Globus pallidus (tissue), 1 donor: ENCODE data around the gene HOXB6.

ENCODE experiments used
- DNase-seq: peaks from one replicate; pipeline ENCODE4 v3.0.0-alpha.2; 2015; ENCODE audit warnings: low spot score

HOXB6 gene

DNA sequence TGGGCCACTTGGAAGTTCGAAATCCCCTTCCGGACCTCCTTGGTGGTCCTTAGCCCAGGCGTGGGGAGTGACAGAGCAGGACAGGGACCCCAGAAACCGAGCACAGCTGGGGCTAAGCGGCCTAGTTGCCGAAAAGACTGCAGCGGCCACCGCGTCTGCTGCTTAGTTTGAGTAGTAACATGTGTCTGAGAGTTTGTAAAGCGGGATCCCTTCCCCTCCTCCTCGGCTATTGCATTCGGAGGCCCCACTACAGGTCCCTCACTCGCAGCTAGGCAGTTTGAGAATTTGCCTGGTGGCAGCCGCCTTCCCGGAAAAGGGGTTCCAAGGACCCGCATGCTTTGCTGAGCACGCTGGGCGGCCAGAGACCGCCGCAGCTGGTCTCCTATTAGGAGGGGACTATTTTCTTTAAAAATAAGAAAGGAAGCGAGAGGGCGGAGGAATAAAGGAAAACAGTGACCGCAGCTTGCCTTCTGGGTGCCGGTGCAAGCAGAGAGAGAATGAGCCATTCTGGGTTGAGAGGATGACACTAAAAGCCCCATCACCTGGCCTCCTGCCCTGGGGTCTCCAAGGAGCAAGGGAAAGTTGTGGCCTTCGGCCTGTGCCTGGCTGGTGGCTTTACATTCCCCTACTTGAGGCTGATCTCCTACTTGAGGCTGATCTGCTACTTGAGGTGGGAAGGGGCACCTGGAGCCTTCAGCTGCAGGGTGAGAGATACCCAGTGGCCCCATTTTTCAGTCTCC lies 10.1 kb downstream of the HOXB6 start:
- DNase-seq, result no peak

GRCh38 chr17:48593840-48594537 lies 10.8 kb downstream of the HOXB6 start:
- no peak for DNase-seq

GRCh38 chr17:48593126-48593829 lies 11.5 kb downstream of the HOXB6 start, which contains the start of gene HOXB5:
HOXB5 (minus strand) TSS chr17:48593779; CDS start chr17:48593682, 97 bp downstream.
- DNase-seq, result no peak

DNA sequence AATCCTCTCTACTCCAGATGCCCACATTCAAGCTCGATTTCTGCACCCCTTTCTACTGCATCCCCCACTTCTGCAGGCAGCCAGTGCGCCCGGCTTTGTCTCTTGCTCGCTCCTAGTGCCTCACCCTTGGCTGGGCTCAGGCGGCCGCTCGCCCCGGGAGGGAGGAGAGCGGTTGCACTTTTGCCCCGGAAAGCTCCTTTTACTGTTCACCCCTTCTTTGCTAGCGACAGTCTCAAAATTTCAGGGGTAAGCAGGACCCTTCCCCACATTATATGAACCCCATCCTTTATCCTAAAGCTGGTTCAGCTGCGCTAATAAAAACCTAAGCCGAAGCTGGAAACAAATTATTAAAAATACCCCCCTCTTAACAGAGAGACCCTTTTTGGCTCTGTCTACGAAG lies 12.2 kb downstream of the HOXB6 start:
- no peak for DNase-seq

DNA sequence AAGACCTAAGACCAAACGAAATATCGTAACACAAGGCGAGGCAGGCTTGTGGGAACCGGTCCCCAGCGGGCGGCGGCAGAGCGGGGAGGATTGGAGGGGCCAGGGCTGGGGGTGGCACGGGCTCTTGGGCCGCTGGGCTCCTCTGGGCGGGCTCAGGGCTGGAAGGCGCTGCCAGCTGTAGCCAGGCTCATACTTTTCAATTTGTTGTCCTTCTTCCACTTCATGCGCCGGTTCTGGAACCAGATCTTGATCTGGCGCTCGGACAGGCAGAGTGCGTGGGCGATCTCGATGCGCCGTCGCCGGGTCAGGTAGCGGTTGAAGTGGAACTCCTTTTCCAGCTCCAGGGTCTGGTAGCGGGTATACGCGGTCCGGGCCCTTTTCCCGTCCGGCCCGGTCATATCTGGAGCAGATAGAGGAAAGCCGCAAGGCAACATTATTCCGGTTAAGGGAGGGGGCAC lies 12.7 kb downstream of the HOXB6 start:
- no peak for DNase-seq

- no peak for DNase-seq
Measured at GRCh38 chr17:48591255-48592056, 13.3 kb downstream of the HOXB6 start.

GRCh38 chr17:48590607-48591161 lies 14.1 kb downstream of the HOXB6 start:
- no peak for DNase-seq

DNA sequence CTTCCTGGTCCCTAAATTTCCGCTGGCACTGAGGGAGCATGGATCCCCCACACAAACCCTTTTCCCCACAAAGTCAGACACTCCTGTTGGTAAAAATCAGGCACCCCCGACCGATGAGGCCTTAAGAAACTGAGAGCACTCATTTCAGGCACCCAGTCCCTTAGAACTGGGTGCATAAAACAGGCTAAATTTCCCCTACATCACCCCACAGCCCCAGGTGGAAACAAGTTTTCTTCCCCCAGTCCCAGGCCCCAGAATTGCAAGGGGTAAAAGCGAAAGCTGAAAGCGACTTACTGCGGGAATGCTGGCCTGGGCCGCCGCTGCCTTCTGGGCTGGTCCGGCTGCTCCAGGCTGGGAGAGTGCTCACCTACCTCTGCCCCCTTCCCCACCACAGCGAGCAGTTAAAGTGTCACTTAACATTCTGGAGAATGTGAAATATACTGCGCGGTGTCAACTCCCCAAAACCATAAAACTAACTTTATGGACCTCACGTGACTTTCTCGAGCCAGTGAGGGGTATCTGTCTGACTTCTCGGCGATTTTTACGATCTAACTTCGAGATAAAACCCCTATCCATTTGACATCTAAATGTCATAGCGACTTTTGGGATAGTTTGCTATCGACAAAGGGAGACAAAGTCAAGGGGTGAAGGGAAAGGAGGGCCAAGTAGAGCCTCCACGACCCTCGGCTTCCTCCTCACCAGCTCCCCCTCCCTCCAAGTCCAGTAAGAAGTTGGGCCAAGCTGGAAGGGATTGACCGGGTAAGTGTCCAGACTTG lies 14.8 kb downstream of the HOXB6 start, which contains the start of gene HOXB3:
TSS of gene HOXB3 (minus strand) at position 411 of the 776 bp plus-strand sequence. CDS start 37,767 bp downstream, outside the sequence.
- DNase-seq, result no peak

GRCh38 chr17:48589060-48589830 lies 15.5 kb downstream of the HOXB6 start:
- no peak for DNase-seq

DNA sequence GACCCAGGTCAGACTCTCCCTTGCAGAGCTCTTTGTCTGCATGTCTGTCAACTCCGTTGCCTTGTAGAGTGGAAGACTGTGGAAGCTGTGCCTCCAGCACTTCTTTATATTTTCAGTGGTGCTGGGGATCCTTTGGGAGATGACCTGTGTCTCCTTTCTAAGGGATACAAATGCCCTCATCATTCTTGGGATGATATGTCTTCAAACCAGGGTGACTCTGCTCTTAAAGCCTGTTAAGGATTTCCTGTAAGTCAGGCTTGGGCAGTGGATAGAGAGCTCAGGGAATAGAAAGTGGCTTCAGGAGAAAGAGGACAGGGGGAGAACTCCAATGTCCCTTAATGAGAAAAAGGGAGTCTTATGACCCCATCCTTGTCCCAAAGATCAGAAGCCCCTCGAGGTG lies 16.3 kb downstream of the HOXB6 start:
- DNase-seq, result no peak

DNA sequence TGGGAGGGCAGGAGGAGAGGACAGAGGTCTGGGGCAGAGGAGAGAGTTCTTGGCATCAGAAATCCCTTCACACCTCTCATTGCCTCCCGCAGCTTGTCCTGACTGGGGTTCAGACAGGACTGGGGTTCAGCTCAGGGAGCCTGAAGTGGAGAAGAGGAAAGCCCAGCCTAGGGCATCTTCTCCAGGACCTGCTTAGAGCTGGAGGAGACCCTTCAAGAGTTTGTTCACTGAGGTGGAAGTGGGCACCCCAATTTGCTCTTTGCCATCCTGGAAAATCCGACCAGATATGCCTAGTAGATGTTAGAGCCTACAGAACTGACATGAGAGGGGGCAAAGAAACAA lies 16.7 kb downstream of the HOXB6 start:
- DNase-seq, result no peak

DNA sequence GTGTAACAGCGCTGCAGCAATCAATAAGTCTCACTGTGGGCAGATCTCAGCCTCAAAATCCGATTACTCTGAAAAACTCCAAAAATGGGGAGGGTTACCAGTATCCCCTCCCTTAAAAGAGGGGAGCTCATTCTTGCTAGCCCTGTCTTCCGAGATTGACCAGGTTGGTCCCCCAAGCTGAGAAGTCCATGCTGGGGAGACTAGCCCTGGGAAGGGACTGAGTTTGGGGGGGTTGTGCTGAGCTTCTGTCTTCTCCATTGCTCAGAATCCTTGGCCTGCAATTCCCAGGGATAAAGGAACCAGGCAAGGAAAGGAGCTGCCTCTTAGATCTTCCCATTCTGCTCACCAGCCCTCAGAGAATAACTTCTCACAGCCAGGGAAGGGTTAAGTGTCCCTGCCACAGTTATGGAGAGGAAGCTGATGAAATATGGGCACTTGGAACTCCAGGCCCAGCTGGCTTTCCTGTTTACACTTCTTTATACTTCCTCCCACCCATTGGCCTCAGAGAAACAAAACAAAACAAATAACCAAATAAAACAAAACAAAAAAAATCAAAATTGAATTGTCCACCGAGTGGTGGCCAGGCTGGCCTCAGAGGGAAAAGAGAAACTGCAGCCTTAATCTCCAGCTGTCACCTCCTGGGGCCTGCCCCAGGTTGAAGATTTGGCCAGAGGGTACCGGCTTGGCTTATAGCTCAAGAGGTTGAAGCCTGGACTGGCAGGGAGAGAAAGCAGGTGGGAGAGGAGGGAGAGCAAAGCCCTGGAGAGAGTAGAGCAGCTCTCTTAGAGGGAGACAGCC lies 17.3 kb downstream of the HOXB6 start:
- no peak for DNase-seq

DNA sequence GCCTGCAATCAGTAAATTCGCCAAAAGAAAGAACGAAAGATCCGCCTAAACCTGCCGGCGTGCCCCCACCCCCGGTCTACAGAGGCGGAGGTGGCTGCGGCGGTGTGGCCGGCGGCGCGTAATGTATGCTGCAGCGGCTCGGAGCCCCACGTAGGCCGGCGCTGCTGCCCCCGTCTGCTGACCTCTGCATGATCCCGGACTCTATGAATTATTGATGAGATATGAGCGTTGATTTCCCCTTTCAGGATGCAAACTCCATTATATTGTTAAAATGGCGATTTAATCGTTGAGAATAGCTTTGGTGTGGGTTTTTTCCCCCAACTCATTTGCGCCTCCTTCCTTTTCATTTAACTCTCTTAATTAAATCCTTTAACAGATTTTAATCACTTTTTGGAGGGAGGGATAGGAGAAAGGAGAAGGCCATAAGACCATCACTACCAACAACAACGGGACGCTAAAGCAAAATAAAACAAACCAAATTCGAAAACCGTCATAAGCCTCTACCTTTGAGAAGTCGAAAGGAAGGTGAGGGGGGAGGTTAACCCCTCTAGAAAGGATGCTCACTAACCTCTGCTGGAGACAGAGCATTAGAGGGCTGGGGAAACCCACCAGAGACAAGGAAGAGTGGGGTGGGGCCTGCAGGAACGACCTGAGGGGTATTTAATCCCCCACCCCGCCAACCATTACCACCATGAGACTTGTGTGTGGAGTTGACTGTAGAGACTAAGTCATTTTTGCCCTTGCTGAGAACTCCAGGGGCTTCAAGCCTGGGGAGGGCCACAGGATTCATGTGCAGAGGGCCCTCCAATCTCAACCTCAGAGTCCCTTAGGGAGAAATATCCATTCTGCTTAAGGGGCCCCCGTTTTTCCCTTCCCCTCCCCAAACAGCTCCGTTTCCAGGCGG lies 18.2 kb downstream of the HOXB6 start:
- DNase-seq, result no peak

GRCh38 chr17:48584223-48584741 lies 20.5 kb downstream of the HOXB6 start:
- DNase-seq, result no peak

DNA sequence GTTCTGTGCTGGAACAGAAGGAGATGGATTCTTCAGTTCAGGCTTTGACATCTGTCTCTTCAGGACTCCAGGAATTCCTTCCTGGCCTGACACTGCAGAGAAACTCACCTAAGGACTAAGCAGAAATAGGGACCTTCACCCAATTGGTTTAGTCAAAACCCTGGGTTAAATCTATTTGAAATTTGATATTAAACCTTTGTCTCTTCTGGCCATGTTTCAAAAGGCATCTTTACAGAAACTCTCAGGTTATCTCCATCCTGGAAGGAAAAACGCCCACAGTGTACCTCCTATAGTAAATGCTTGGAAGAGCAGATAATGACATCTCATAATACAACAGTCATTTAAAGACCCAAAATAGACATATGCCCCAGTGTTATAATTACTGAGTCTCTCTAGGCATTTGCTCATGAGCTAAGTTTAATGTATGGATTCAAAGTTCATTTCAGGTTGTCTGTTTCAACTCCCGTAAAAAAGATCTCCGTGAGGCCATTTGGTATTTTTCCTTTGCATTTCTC lies 21.0 kb downstream of the HOXB6 start:
- no peak for DNase-seq

DNA sequence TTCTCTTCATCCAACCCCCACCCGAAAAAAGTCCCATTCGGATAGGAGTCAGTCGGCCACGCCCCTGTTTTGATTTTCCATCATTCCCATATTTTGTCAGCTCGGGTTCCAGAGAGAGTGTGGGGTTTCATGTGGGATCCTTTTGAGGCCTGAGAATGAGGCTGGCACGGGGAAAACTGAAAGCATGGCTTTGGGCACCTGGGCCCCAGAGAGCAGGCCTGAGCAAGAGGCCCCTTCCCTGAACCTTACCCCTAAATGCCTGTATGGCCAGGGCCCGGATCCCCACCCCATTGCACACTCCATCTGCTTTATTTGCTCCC lies 22.1 kb downstream of the HOXB6 start:
- no peak for DNase-seq

DNA sequence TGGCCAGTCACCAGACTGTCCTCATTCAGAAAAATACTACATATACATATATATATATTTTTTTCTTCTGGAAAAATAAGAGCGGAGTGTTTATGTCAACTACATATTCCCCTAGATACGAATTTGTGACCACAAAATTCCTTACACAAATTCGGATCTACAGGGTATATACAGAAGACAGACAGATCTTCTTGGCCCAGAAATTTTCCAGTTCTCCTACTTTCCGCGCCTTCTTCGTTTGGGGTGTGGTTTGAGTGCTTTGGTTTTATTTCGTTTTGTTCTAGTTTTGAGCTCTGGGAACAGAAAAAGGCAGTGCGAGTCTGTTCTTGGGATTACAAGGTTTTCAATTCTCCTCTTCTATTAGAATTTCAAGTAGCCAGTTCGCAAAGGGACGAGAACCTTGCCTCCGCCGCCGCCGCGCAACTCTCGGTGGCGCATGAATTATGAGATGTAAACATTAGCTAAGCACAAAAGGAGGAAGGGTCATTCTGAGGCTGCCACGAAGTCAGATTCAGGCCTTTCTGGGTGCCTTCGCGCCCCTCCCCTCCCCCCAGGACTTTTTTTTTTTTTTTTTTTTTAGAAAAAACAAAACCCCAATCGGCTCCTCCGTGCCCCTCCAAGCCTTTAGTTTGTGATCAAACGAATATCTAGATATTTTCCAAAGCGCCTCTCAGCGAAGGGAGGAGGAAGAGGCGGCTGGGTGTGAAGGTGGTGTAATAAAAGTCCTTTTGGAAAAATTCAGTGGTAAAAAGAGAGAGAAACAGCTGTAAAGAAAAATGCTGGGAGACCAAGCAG lies 24.8 kb downstream of the HOXB6 start:
- DNase-seq, result no peak
